Panc1 (cell line): Measurements from ENCODE around the gene SEC61A2.

Experiments used
- CTCF ChIP-seq: fragments of 450-650 bp; IDR thresholded peaks from 2 replicates; pipeline ENCODE4 v1.5.1; 2017; ENCODE audit warnings: mild to moderate bottlenecking
- POLR2AphosphoS5 ChIP-seq: IDR thresholded peaks from 2 replicates; pipeline ENCODE4 v1.6.1; 2012; ENCODE audit warnings: mild to moderate bottlenecking, low read depth, low read length, moderate library complexity
- TF ChIP-seq, protein P1 (sequence below), 2 experiments: IDR thresholded peaks; 2 replicates each; pipeline ENCODE4 v1.6.1; 2011 to 2012; ENCODE audit warnings: low read depth in 2 of 2, control low read depth in 1 of 2, low read length in 1 of 2, mild to moderate bottlenecking in 1 of 2, moderate library complexity in 1 of 2; ENCODE audit not compliant: insufficient read depth in 1 of 2

- TF ChIP-seq CTCF (no peak), POLR2AphosphoS5 (no peak)
- TF ChIP-seq, protein P1, sequence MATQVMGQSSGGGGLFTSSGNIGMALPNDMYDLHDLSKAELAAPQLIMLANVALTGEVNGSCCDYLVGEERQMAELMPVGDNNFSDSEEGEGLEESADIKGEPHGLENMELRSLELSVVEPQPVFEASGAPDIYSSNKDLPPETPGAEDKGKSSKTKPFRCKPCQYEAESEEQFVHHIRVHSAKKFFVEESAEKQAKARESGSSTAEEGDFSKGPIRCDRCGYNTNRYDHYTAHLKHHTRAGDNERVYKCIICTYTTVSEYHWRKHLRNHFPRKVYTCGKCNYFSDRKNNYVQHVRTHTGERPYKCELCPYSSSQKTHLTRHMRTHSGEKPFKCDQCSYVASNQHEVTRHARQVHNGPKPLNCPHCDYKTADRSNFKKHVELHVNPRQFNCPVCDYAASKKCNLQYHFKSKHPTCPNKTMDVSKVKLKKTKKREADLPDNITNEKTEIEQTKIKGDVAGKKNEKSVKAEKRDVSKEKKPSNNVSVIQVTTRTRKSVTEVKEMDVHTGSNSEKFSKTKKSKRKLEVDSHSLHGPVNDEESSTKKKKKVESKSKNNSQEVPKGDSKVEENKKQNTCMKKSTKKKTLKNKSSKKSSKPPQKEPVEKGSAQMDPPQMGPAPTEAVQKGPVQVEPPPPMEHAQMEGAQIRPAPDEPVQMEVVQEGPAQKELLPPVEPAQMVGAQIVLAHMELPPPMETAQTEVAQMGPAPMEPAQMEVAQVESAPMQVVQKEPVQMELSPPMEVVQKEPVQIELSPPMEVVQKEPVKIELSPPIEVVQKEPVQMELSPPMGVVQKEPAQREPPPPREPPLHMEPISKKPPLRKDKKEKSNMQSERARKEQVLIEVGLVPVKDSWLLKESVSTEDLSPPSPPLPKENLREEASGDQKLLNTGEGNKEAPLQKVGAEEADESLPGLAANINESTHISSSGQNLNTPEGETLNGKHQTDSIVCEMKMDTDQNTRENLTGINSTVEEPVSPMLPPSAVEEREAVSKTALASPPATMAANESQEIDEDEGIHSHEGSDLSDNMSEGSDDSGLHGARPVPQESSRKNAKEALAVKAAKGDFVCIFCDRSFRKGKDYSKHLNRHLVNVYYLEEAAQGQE (IDR thresholded peaks at IDR 0.05; ENCODE audit: insufficient read depth in 1 of 2, low read depth in 2 of 2, low read length in 1 of 2), result no peak
Measured at GRCh38 chr10:12158111-12158510, 28.6 kb downstream of the SEC61A2 start.
